ENCODE measurements around the gene KDM2A.

The KDM2A gene

GRCh38 chr11:67158221-67158620, 39.2 kb downstream of the KDM2A start:
- H3K4me1 Mint-ChIP-seq = peaks cover 36% of the 10 kb centered on the region
- no peak for TF ChIP-seq CTCF (IDR thresholded peaks at IDR 0.05; ENCODE audit: unreplicated experiment in 3 of 3)
- no peaks in the 10 kb centered on the region for H3K27me3 Mint-ChIP-seq (ENCODE audit: low read depth)
- no peak overlapping the region for H3K4me3 Mint-ChIP-seq
- H3K9me3 Mint-ChIP-seq = no peaks in the 10 kb centered on the region
- peak overlapping the region; percentile 60 to 87 (median 84) for H3K27ac Mint-ChIP-seq
- peaks cover 29% of the 10 kb centered on the region for H3K36me3 Mint-ChIP-seq (ENCODE audit: low read depth)

- peaks cover 38% of the 10 kb centered on the region for H3K4me1 Mint-ChIP-seq
- no peak for TF ChIP-seq CTCF (IDR thresholded peaks at IDR 0.05; ENCODE audit: unreplicated experiment in 3 of 3)
- peak overlapping the region in 1 of 3 experiments; percentile 4 for H3K27ac Mint-ChIP-seq
- no peaks in the 10 kb centered on the region for H3K27me3 Mint-ChIP-seq (ENCODE audit: low read depth)
- peaks cover 24% of the 10 kb centered on the region for H3K36me3 Mint-ChIP-seq (ENCODE audit: low read depth)
- no peaks in the 10 kb centered on the region for H3K9me3 Mint-ChIP-seq
- no peak overlapping the region for H3K4me3 Mint-ChIP-seq
Measured at GRCh38 chr11:67160045-67160444, 41.0 kb downstream of the KDM2A start.

- H3K27me3 Mint-ChIP-seq (ENCODE audit: low read depth) = no peaks in the 10 kb centered on the region
- H3K4me1 Mint-ChIP-seq = peaks cover 45% of the 10 kb centered on the region
- peak overlapping the region in 1 of 3 experiments; percentile 14 for H3K27ac Mint-ChIP-seq
- H3K36me3 Mint-ChIP-seq (ENCODE audit: low read depth) = peaks cover 28% of the 10 kb centered on the region
- H3K9me3 Mint-ChIP-seq = no peaks in the 10 kb centered on the region
- H3K4me3 Mint-ChIP-seq = no peak overlapping the region
- no peak for TF ChIP-seq CTCF (IDR thresholded peaks at IDR 0.05; ENCODE audit: unreplicated experiment in 3 of 3)
Measured at GRCh38 chr11:67160872-67161783, 42.1 kb downstream of the KDM2A start.

- Mint-ChIP-seq H3K27ac (peak overlapping the region in 2 of 3 experiments; percentile 60 to 63), H3K4me1 (peaks cover 54% of the 10 kb centered on the region), H3K36me3 (ENCODE audit: low read depth) (peaks cover 23% of the 10 kb centered on the region), H3K27me3 (ENCODE audit: low read depth) (no peaks in the 10 kb centered on the region), H3K9me3 (no peaks in the 10 kb centered on the region), H3K4me3 (no peak overlapping the region)
- no peak for TF ChIP-seq CTCF (IDR thresholded peaks at IDR 0.05; ENCODE audit: unreplicated experiment in 3 of 3)
Measured at GRCh38 chr11:67163006-67163405, 43.9 kb downstream of the KDM2A start.

- peaks cover 20% of the 10 kb centered on the region for H3K36me3 Mint-ChIP-seq (ENCODE audit: low read depth)
Measured at GRCh38 chr11:67165623-67166022, 46.6 kb downstream of the KDM2A start.

More at GRCh38 chr11:67165623-67166022, 46.6 kb downstream of the KDM2A start:
- Mint-ChIP-seq H3K4me1 (peaks cover 41% of the 10 kb centered on the region), H3K4me3 (no peak overlapping the region), H3K27ac (peak overlapping the region in 2 of 3 experiments; percentile 46 to 75), H3K27me3 (ENCODE audit: low read depth) (no peaks in the 10 kb centered on the region), H3K9me3 (no peaks in the 10 kb centered on the region)
- TF ChIP-seq CTCF (IDR thresholded peaks at IDR 0.05; ENCODE audit: unreplicated experiment in 3 of 3) = no peak

All from nephron (organoid).